ENCODE measurements around the gene ZYX. TPM values are rescaled to one million over a fixed set of nuclear protein-coding genes. Genes with fewer than 3 reads are reported as not detected.
A peak's percentile ranks its signal among the peaks of the same experiment; 100 is the strongest.
"Not testable (repeated sequence)": the region's sequence is repeated elsewhere in the genome, so short reads cannot be mapped to it uniquely, and the experiment has no call there.

Gene ZYX
- total RNA-seq, 1 donor from 2014 or later, result 231 TPM

GRCh38 chr7:143399642-143400041 lies 18.5 kb downstream of the ZYX start:
- no peaks in the 10 kb centered on the region for H3K9me3 ChIP-seq
- intact Hi-C loops (cut with DNase I), result no loop called here

DNA sequence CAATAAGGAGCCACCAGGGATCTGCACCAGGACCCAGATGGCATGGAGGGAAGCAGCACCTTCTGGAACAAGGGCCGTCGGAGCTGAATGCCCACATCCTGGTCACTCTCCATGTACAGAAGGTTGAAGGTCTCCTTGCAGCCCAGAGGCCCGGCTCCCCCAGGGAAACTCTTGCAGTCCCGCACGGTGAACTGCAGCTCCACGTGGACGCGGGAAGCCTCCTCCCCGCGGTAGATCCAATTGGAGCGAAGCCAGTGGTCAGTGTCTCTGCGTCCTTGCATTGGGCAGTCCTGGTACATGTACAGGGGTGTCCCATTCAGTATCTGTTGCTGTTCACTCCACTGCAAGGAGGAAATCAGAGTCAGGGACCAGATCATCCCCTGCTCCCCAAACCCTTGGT lies 20.1 kb downstream of the ZYX start:
- intact Hi-C loops (cut with DNase I), result no loop called here
- TF ChIP-seq, protein P1, sequence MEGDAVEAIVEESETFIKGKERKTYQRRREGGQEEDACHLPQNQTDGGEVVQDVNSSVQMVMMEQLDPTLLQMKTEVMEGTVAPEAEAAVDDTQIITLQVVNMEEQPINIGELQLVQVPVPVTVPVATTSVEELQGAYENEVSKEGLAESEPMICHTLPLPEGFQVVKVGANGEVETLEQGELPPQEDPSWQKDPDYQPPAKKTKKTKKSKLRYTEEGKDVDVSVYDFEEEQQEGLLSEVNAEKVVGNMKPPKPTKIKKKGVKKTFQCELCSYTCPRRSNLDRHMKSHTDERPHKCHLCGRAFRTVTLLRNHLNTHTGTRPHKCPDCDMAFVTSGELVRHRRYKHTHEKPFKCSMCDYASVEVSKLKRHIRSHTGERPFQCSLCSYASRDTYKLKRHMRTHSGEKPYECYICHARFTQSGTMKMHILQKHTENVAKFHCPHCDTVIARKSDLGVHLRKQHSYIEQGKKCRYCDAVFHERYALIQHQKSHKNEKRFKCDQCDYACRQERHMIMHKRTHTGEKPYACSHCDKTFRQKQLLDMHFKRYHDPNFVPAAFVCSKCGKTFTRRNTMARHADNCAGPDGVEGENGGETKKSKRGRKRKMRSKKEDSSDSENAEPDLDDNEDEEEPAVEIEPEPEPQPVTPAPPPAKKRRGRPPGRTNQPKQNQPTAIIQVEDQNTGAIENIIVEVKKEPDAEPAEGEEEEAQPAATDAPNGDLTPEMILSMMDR (IDR thresholded peaks at IDR 0.05), result no peak
- Histone ChIP-seq H3K4me3 (no peak overlapping the region), H3K4me1 (peaks cover 2% of the 10 kb centered on the region), H3K9me3 (no peaks in the 10 kb centered on the region), H3K36me3 (no peaks in the 10 kb centered on the region), H3K27ac (no peak overlapping the region), H3K27me3 (ENCODE audit: low read depth) (no peaks in the 10 kb centered on the region)
- ATAC-seq (no peak), DNase-seq (no peak)

More at GRCh38 chr7:143399642-143400041, 18.5 kb downstream of the ZYX start:
- no peaks in the 10 kb centered on the region for H3K27me3 ChIP-seq (ENCODE audit: low read depth)
- peaks cover 4% of the 10 kb centered on the region for H3K36me3 ChIP-seq
- no peak overlapping the region for H3K27ac ChIP-seq
- peaks cover 18% of the 10 kb centered on the region for H3K4me1 ChIP-seq
- ATAC-seq (no peak), DNase-seq (no peak)
- no peak overlapping the region for H3K4me3 ChIP-seq
- TF ChIP-seq, protein P1 (IDR thresholded peaks at IDR 0.05), result no peak

DNA sequence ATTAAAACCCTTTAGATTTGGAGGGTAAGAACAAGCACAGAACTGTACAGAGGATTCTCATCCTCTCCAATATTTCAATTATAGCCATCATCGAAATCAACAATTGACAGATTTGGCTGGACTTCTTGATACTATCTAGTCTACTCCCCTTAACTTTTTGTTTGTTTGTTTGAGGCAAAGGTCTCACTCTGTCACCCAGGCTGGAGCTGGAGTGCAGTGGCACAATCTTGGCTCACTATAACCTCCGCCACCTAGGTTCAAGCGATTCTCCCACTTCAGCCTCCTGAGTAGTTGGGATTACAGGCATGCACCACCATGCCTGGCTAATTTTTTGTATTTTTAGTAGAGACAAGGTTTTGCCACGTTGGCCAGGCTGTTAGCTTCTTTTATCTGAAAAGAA lies 21.1 kb downstream of the ZYX start:
- H3K4me3 ChIP-seq; H3K36me3 ChIP-seq; H3K4me1 ChIP-seq; H3K27ac ChIP-seq; DNase-seq; intact Hi-C loops (cut with DNase I); H3K27me3 ChIP-seq (ENCODE audit: low read depth); H3K9me3 ChIP-seq; ATAC-seq: not testable (repeated sequence)

DNA sequence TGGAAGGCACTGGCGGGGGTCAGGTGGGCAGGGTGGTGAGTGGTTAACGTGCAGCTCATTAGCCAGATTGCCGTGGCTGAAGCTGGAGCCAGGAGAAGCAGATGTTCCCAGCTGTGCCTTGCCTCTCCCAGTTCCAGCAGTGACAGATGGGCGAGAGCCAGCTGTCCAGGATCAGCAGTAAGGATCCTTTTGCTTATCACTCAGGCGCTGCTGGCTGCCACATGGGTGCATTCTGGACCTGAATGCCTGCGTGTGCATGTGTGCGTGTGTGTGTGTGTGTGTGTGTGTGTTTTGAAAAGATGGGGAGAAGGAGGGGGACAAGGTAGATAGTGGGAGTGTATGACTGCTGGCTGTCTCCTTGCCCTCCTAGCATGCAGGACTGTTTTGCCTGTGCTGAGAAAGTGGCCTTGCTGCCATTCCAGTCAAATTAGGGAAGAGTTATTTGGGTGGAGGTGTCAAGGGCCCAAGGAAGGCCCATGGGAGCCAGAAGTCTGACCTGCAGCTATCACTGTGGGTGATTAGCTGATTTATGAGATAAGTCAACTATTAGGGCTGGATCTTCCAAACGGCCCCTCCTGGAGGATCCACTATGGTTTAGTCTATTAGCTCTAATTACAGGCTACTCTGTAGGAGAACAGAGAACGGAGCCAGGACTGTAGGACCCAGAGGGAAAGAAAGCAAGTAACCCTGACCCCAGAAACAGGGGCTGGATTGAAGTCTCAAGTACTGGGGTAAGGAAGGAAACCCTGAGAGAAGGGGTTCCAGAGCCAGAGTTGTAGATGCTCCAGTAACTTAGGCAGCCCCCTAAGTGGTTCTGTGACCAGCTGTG lies 24.2 kb downstream of the ZYX start:
- Histone ChIP-seq H3K27ac (no peak overlapping the region), H3K36me3 (no peaks in the 10 kb centered on the region), H3K27me3 (ENCODE audit: low read depth) (no peaks in the 10 kb centered on the region), H3K9me3 (no peaks in the 10 kb centered on the region), H3K4me1 (peaks cover 30% of the 10 kb centered on the region), H3K4me3 (no peak overlapping the region)
- intact Hi-C loops (cut with DNase I), result no loop called here
- TF ChIP-seq, protein P1 (IDR thresholded peaks at IDR 0.05), result no peak
- ATAC-seq, result peak in 1 of 2 donors; percentile 31
- DNase-seq, result no peak

- intact Hi-C loops (cut with DNase I), result no loop called here
- Histone ChIP-seq H3K4me3 (no peak overlapping the region), H3K36me3 (no peaks in the 10 kb centered on the region), H3K27ac (no peak overlapping the region), H3K4me1 (peaks cover 33% of the 10 kb centered on the region), H3K9me3 (no peaks in the 10 kb centered on the region), H3K27me3 (ENCODE audit: low read depth) (no peaks in the 10 kb centered on the region)
- TF ChIP-seq, protein P1 (IDR thresholded peaks at IDR 0.05), result no peak
- DNase-seq (no peak), ATAC-seq (no peak)
These were observed 24.8 kb downstream of the ZYX start for GRCh38 chr7:143406002-143406357.
